ENCODE data around the gene NUMA1. TPM values are rescaled to one million over a fixed set of nuclear protein-coding genes. Genes with fewer than 3 reads are reported as not detected.

The NUMA1 gene
- total and polyA plus RNA-seq, 2 of the 13 experiments (the other 11 are each of a cell fraction or from before 2014, with no cell fraction given), result 57.3 to 60.2 TPM

DNA sequence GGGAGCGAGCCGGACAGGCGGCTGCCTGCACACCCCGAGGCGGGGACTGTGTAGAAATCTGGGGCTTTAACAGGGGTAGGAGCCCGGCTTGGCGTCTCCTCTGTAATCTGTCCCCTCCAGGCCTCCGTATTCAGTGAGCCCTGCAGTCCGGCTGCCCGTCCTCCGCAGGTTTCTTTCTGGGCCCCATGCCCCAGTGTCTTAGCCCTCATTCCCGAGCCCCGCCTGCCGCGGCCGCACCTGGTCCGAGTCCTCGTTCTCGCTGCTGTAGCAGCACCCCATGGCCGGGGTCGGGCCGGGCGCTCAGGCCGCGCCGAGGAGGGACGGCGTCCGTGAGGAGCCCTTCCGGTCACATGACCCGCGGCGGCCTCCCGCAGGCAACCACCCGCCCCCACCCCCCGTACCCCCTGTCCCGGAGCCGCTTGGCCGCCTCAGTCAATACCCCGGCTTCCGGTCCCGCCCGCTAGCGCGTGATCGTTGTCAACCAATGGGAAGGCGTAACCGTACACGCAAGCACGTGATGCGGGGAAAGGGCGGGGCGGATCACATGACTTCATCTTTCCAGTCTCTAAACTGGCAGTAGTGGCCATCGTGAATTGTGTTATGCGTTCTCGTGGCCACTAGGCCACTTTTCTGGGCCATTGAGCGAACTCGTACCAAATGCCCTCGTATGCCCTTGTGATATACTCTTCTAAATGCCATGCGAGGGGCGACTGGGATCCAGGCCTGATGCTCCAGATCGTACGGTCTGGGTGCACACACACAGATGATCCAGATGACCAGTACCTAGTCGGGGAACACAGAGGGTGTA, 22.8 kb upstream of the NUMA1 start, which contains the start of gene LAMTOR1 (continued):
- TF ChIP-seq DZIP1 (CRISPR knock-in tag; IDR thresholded peaks at IDR 0.05) (no peak), ZNF562 (CRISPR knock-in tag; IDR thresholded peaks at IDR 0.05; ENCODE audit: borderline replicate concordance) (no peak), ATF6 (CRISPR knock-in tag; conservative IDR thresholded peaks at IDR 0.05) (no peak), KMT2A (CRISPR knock-in tag; IDR thresholded peaks at IDR 0.05) (peak; percentile 93), FOXJ3 (CRISPR knock-in tag; IDR thresholded peaks at IDR 0.05; ENCODE audit: borderline replicate concordance) (no peak), FOXK1 (CRISPR knock-in tag; IDR thresholded peaks at IDR 0.05; ENCODE audit: borderline replicate concordance, low read depth) (peak; percentile 84; the same call in 1 of the 2 replicates), ZNF678 (CRISPR knock-in tag; IDR thresholded peaks at IDR 0.05) (no peak), RFX3 (CRISPR knock-in tag; IDR thresholded peaks at IDR 0.05) (no peak), CHCHD3 (CRISPR knock-in tag; IDR thresholded peaks at IDR 0.05) (no peak), CBX5 (CRISPR knock-in tag; IDR thresholded peaks at IDR 0.05; ENCODE audit: borderline replicate concordance) (peak; percentile 84), KDM1A (CRISPR knock-in tag; IDR thresholded peaks at IDR 0.05) (no peak), ZKSCAN5 (CRISPR knock-in tag; IDR thresholded peaks at IDR 0.05) (no peak), MYC (CRISPR knock-in tag; IDR thresholded peaks at IDR 0.05; ENCODE audit: borderline replicate concordance) (peak; percentile 51), SMARCE1 (IDR thresholded peaks at IDR 0.05; ENCODE audit: borderline replicate concordance) (no peak), ZNF652 (CRISPR knock-in tag; IDR thresholded peaks at IDR 0.05; ENCODE audit: borderline replicate concordance, low read depth) (no peak)
- TF ChIP-seq, protein P1, sequence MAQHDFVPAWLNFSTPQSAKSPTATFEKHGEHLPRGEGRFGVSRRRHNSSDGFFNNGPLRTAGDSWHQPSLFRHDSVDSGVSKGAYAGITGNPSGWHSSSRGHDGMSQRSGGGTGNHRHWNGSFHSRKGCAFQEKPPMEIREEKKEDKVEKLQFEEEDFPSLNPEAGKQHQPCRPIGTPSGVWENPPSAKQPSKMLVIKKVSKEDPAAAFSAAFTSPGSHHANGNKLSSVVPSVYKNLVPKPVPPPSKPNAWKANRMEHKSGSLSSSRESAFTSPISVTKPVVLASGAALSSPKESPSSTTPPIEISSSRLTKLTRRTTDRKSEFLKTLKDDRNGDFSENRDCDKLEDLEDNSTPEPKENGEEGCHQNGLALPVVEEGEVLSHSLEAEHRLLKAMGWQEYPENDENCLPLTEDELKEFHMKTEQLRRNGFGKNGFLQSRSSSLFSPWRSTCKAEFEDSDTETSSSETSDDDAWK (CRISPR knock-in tag; IDR thresholded peaks at IDR 0.05), result no peak
